Neural cell (in vitro differentiated cells): ENCODE measurements around the gene MRE11.

Experiments used
- CTCF ChIP-seq: fragments of 450-650 bp; IDR thresholded peaks from 2 replicates; pipeline ENCODE4 v1.5.1; 2014; ENCODE audit warnings: antibody characterized with exemption, mild to moderate bottlenecking, moderate library complexity; ENCODE audit not compliant: poor library complexity, severe bottlenecking
- EZH2 ChIP-seq: fragments of 200-600, 300-800 bp; shearing (Covaris generic), sonication (generic); IDR thresholded peaks from 2 replicates; pipeline ENCODE4 v1.6.1; 2014; ENCODE audit warnings: antibody characterized with exemption, low read length, borderline replicate concordance, mild to moderate bottlenecking; ENCODE audit not compliant: insufficient read depth, poor library complexity, severe bottlenecking
- POLR2AphosphoS5 ChIP-seq: IDR thresholded peaks from 2 replicates; pipeline ENCODE4 v1.6.1; 2012
- RAD21 ChIP-seq: fragments of 450-650 bp; conservative IDR thresholded peaks from 2 replicates; pipeline ENCODE4 v1.6.1; 2014; ENCODE audit warnings: antibody characterized with exemption, mild to moderate bottlenecking, moderate library complexity
- REST ChIP-seq: IDR thresholded peaks from 2 replicates; pipeline ENCODE4 v1.6.1; 2012; ENCODE audit warnings: borderline replicate concordance
- SMC3 ChIP-seq: fragments of 450-650 bp; conservative IDR thresholded peaks from 2 replicates; pipeline ENCODE4 v1.6.1; 2014; ENCODE audit warnings: antibody characterized with exemption, mild to moderate bottlenecking, moderate library complexity; ENCODE audit not compliant: poor library complexity

GRCh38 chr11:94486068-94486467 lies 7.6 kb downstream of the MRE11 start:
- no peak for TF ChIP-seq POLR2AphosphoS5
- no peak for TF ChIP-seq RAD21
- no peak for TF ChIP-seq EZH2
- no peak for TF ChIP-seq SMC3
- TF ChIP-seq CTCF, result no peak
- TF ChIP-seq REST, result no peak
